ENCODE data around the gene WWTR1. TPM values are rescaled to one million over a fixed set of nuclear protein-coding genes. Genes with fewer than 3 reads are reported as not detected.

Gene WWTR1
- total RNA-seq, 4 donors from 2014 or later: 11.3 to 30.7 (median 17.6) TPM

- no peaks in the 10 kb centered on the region for H3K27me3 ChIP-seq
- no peak overlapping the region for H3K4me3 ChIP-seq
- no peaks in the 10 kb centered on the region for H3K9me3 ChIP-seq
- peaks cover 27 to 36% of the 10 kb centered on the region in 2 donors for H3K4me1 ChIP-seq
- in situ Hi-C loops (cut with MboI; ENCODE audit: low sequenced_read_pairs in 4 of 4) (loop anchor here in 1 of 4 donors (25.0 kb wide), 1 partner anchor 107 kb away; no protein-coding TSS in a partner anchor), intact Hi-C loops (cut with DNase I; ENCODE audit: low total_unique reads) (no loop called here)
- no peak for TF ChIP-seq POLR2A (IDR thresholded peaks at IDR 0.05)
- TF ChIP-seq, protein P1, sequence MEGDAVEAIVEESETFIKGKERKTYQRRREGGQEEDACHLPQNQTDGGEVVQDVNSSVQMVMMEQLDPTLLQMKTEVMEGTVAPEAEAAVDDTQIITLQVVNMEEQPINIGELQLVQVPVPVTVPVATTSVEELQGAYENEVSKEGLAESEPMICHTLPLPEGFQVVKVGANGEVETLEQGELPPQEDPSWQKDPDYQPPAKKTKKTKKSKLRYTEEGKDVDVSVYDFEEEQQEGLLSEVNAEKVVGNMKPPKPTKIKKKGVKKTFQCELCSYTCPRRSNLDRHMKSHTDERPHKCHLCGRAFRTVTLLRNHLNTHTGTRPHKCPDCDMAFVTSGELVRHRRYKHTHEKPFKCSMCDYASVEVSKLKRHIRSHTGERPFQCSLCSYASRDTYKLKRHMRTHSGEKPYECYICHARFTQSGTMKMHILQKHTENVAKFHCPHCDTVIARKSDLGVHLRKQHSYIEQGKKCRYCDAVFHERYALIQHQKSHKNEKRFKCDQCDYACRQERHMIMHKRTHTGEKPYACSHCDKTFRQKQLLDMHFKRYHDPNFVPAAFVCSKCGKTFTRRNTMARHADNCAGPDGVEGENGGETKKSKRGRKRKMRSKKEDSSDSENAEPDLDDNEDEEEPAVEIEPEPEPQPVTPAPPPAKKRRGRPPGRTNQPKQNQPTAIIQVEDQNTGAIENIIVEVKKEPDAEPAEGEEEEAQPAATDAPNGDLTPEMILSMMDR (IDR thresholded peaks at IDR 0.05 in 4 of 5, conservative IDR thresholded peaks at IDR 0.05 in 1 of 5): no peak
- no peak for DNase-seq
- no peaks in the 10 kb centered on the region for H3K36me3 ChIP-seq
- H3K27ac ChIP-seq: no peak overlapping the region
- ATAC-seq: no peak
Measured at GRCh38 chr3:149643963-149644362, 13.9 kb downstream of the WWTR1 start.

DNA sequence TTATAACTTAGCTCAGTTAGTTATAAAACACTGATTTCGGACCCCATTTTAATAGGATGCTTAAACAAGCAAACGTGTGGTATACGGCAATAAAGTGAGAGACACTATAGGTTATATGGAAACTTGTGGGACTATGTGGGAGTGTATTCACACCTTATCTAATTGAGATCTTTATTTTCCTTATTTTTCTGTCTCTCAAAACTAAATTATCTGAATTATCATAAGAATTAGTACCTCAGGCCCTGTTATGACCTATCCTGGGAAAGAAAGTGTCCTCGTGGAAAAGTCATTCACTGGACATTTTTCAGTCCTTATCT lies 14.4 kb downstream of the WWTR1 start:
- in situ Hi-C loops (cut with MboI; ENCODE audit: low sequenced_read_pairs in 4 of 4) (loop anchor here in 1 of 4 donors (25.0 kb wide), 1 partner anchor 106 kb away; no protein-coding TSS in a partner anchor), intact Hi-C loops (cut with DNase I; ENCODE audit: low total_unique reads) (no loop called here)
- TF ChIP-seq, protein P1 (IDR thresholded peaks at IDR 0.05 in 4 of 5, conservative IDR thresholded peaks at IDR 0.05 in 1 of 5): no peak
- no peak for TF ChIP-seq POLR2A (IDR thresholded peaks at IDR 0.05)
- no peak overlapping the region for H3K27ac ChIP-seq
- H3K4me3 ChIP-seq: no peak overlapping the region
- H3K27me3 ChIP-seq: no peaks in the 10 kb centered on the region
- peaks cover 27 to 40% of the 10 kb centered on the region in 2 donors for H3K4me1 ChIP-seq
- no peaks in the 10 kb centered on the region for H3K9me3 ChIP-seq
- DNase-seq (no peak), ATAC-seq (no peak)
- no peaks in the 10 kb centered on the region for H3K36me3 ChIP-seq

- Histone ChIP-seq H3K36me3 (no peaks in the 10 kb centered on the region), H3K4me3 (no peak overlapping the region), H3K4me1 (peaks cover 24 to 34% of the 10 kb centered on the region in 2 donors), H3K27ac (no peak overlapping the region), H3K27me3 (no peaks in the 10 kb centered on the region), H3K9me3 (no peaks in the 10 kb centered on the region)
- in situ Hi-C loops (cut with MboI; ENCODE audit: low sequenced_read_pairs in 4 of 4): loop anchor here in 1 of 4 donors (25.0 kb wide), 1 partner anchor 104 kb away; no protein-coding TSS in a partner anchor
- ATAC-seq (no peak), DNase-seq (no peak)
- intact Hi-C loops (cut with DNase I; ENCODE audit: low total_unique reads): no loop called here
- TF ChIP-seq POLR2A (IDR thresholded peaks at IDR 0.05): no peak
- TF ChIP-seq, protein P1 (IDR thresholded peaks at IDR 0.05 in 4 of 5, conservative IDR thresholded peaks at IDR 0.05 in 1 of 5): no peak
Measured at GRCh38 chr3:149640976-149641728, 16.7 kb downstream of the WWTR1 start.

DNA sequence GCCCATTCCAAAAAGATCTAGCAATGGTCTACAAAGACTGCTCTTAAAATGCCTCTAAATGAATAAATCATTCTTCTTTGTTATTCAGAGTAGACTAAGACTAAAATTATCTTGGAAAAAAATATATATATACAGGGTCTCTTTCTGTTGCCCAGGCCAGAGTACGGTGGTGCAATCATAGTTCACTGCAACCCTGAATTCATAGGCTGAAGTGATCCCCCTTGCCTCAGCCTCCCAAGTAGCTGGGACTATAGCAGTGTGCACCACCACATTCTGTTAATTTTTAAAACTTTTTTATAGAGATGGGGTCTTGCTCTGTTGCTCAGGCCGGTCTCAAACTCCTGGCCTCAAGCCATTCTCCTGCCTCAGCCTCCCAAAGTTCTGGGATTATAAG lies 18.7 kb downstream of the WWTR1 start:
- Histone ChIP-seq H3K27me3 (no peaks in the 10 kb centered on the region), H3K4me3 (peak overlapping the region; percentile 11 to 34 (median 28)), H3K9me3 (no peaks in the 10 kb centered on the region), H3K4me1 (peaks cover 29 to 45% of the 10 kb centered on the region in 2 donors), H3K36me3 (no peaks in the 10 kb centered on the region), H3K27ac (peak overlapping the region in 3 of 4 donors; percentile 26 to 41 (median 34))
- ATAC-seq (no peak), DNase-seq (no peak)
- TF ChIP-seq, protein P1 (IDR thresholded peaks at IDR 0.05 in 4 of 5, conservative IDR thresholded peaks at IDR 0.05 in 1 of 5): no peak
- TF ChIP-seq POLR2A (IDR thresholded peaks at IDR 0.05): no peak
- in situ Hi-C loops (cut with MboI; ENCODE audit: low sequenced_read_pairs in 4 of 4) (loop anchor here in 1 of 4 donors (25.0 kb wide), 1 partner anchor 102 kb away; no protein-coding TSS in a partner anchor), intact Hi-C loops (cut with DNase I; ENCODE audit: low total_unique reads) (no loop called here)
